Measurements from ENCODE around the gene RAF1. TPM values are rescaled to one million over a fixed set of nuclear protein-coding genes. Genes with fewer than 3 reads are reported as not detected.
"Not testable (repeated sequence)": the region's sequence is repeated elsewhere in the genome, so short reads cannot be mapped to it uniquely, and the experiment has no call there.

Gene RAF1
- total and polyA plus RNA-seq, 5 donors = 88.0 to 146 (median 138) TPM

GRCh38 chr3:12559520-12559919, 104.4 kb downstream of the RAF1 start:
- H3K4me3 ChIP-seq (ENCODE audit: low read length) = no peak overlapping the region
- H3K9me3 ChIP-seq (ENCODE audit: control insufficient read depth, low read length) = no peaks in the 10 kb centered on the region
- intact Hi-C loops (cut with DNase I) = no loop called here
- ATAC-seq (no peak), DNase-seq (no peak)
- H3K4me1 ChIP-seq (ENCODE audit: control insufficient read depth, insufficient read depth, low read length) = peaks cover 8% of the 10 kb centered on the region
- WGBS = 70% methylated on average over 3 of the region's 3 CpGs
- H3K27ac ChIP-seq (ENCODE audit: low read length) = no peak overlapping the region
- H3K27me3 ChIP-seq (ENCODE audit: control insufficient read depth, insufficient read depth) = no peaks in the 10 kb centered on the region

DNA sequence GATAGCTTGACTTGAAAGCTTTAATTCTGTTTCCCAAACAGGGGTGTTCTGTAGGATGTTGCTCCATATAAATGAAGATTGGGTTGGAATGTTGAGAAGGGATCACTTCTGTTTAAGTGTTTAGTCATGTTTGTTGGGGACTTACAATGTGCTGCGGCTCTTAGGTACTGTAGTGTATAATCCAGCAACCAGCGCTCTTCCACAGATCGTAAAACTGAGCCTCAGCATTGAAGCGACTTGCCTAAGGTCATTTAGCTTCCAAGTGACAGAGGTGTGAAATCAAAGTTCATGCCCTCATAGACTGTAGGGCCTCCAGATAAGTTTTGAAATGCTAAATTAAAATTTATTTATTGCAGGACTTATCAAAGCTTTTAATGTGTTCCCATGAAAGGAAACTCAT, 105.2 kb downstream of the RAF1 start:
- Histone ChIP-seq H3K9me3 (ENCODE audit: control insufficient read depth, low read length) (no peaks in the 10 kb centered on the region), H3K4me1 (ENCODE audit: control insufficient read depth, insufficient read depth, low read length) (peaks cover 8% of the 10 kb centered on the region), H3K27me3 (ENCODE audit: control insufficient read depth, insufficient read depth) (no peaks in the 10 kb centered on the region), H3K4me3 (ENCODE audit: low read length) (no peak overlapping the region), H3K27ac (ENCODE audit: low read length) (no peak overlapping the region)
- WGBS = 72% methylated on average over 4 of the region's 4 CpGs
- DNase-seq = no peak
- intact Hi-C loops (cut with DNase I) = no loop called here
- no peak for ATAC-seq

DNA sequence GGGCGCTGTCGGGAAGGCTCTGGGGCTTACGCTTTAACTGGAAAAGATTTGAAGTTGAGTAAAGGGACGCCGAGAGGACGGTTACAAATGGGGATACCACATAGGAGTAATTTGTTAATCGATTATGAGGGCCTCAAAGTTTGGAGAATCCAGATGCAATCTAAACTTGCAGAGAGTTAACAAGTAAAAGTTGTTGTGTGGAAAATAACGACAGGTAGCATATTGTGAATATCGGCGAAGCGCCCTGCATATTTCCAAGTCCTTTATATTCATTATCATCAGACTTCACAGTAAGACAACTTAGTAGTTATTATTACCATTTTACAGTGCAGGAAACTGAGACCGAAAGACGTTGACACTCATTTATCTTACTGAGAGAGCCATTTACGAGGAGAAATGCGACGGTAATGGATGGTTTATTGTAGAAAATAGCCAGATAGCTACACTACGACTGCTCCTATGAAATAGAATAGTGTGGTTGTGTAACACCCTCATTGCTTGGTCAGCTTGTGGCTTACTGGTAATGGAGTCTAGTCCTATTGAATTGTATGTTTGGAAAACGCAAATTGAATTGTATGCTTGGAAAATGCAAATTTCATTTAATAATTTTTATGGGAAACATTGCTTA, 106.3 kb downstream of the RAF1 start:
- DNase-seq (no peak), ATAC-seq (no peak)
- Histone ChIP-seq H3K9me3 (ENCODE audit: control insufficient read depth, low read length) (no peaks in the 10 kb centered on the region), H3K4me1 (ENCODE audit: control insufficient read depth, insufficient read depth, low read length) (peaks cover 8% of the 10 kb centered on the region), H3K27ac (ENCODE audit: low read length) (peak overlapping the region; percentile 84), H3K27me3 (ENCODE audit: control insufficient read depth, insufficient read depth) (no peaks in the 10 kb centered on the region), H3K4me3 (ENCODE audit: low read length) (peak overlapping the region; percentile 68)
- WGBS = 1% methylated on average over 18 of the region's 18 CpGs
- intact Hi-C loops (cut with DNase I) = no loop called here

GRCh38 chr3:12556690-12557472, 107.0 kb downstream of the RAF1 start, which contains the start of gene MKRN2:
Gene MKRN2 (plus strand): TSS chr3:12557087. CDS start chr3:12557151, 64 bp downstream.
- Histone ChIP-seq H3K9me3 (ENCODE audit: control insufficient read depth, low read length) (no peaks in the 10 kb centered on the region), H3K27ac (ENCODE audit: low read length) (peak within 1 kb of the TSS; percentile 84), H3K4me3 (ENCODE audit: low read length) (peak within 1 kb of the TSS; percentile 68), H3K4me1 (ENCODE audit: control insufficient read depth, insufficient read depth, low read length) (peaks cover 7% of the 10 kb centered on the region), H3K27me3 (ENCODE audit: control insufficient read depth, insufficient read depth) (no peaks in the 10 kb centered on the region)
- DNase-seq = peak; percentile 86 to 95 (median 94)
- under 1% methylated on average over 77 of the region's 77 CpGs for WGBS
- peak; percentile 97 to 98 for ATAC-seq
- intact Hi-C loops (cut with DNase I) = no loop called here

DNA sequence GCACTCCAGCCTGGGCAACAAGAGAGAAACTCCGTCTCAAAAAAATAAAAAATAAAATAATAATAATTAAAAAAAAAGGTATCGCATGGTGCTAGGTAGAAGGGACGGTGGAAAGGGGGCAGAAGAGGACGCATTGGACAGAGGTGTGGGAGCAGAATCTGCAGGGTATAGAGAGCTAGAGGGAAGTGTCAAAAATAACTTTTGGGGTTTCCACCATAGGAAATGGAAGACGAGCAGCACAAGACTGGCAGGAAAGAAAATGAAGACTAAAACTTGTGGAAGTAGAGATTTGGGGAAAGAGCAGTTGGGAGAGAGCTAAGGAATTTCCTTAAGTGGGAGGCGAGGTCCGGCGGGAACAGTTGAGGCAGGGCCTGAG, 107.6 kb downstream of the RAF1 start:
- DNase-seq = no peak
- 2% methylated on average over 8 of the region's 8 CpGs for WGBS
- H3K4me3 ChIP-seq (ENCODE audit: low read length) = peak overlapping the region; percentile 68
- intact Hi-C loops (cut with DNase I) = no loop called here
- H3K9me3 ChIP-seq (ENCODE audit: control insufficient read depth, low read length) = no peaks in the 10 kb centered on the region
- peak overlapping the region; percentile 67 for H3K27ac ChIP-seq (ENCODE audit: low read length)
- ATAC-seq = peak; percentile 17 to 20
- H3K4me1 ChIP-seq (ENCODE audit: control insufficient read depth, insufficient read depth, low read length) = peaks cover 5% of the 10 kb centered on the region
- no peaks in the 10 kb centered on the region for H3K27me3 ChIP-seq (ENCODE audit: control insufficient read depth, insufficient read depth)

- no peaks in the 10 kb centered on the region for H3K4me1 ChIP-seq (ENCODE audit: control insufficient read depth, insufficient read depth, low read length)
- WGBS = 5% methylated on average over 26 of the region's 26 CpGs
- DNase-seq (peak; percentile 35 to 66 (median 64)), ATAC-seq (no peak)
- intact Hi-C loops (cut with DNase I) = no loop called here
- H3K4me3 ChIP-seq (ENCODE audit: low read length) = peak overlapping the region; percentile 45
- no peak overlapping the region for H3K27ac ChIP-seq (ENCODE audit: low read length)
- no peaks in the 10 kb centered on the region for H3K27me3 ChIP-seq (ENCODE audit: control insufficient read depth, insufficient read depth)
- no peaks in the 10 kb centered on the region for H3K9me3 ChIP-seq (ENCODE audit: control insufficient read depth, low read length)
These were observed 110.0 kb downstream of the RAF1 start for GRCh38 chr3:12553921-12554391.

DNA sequence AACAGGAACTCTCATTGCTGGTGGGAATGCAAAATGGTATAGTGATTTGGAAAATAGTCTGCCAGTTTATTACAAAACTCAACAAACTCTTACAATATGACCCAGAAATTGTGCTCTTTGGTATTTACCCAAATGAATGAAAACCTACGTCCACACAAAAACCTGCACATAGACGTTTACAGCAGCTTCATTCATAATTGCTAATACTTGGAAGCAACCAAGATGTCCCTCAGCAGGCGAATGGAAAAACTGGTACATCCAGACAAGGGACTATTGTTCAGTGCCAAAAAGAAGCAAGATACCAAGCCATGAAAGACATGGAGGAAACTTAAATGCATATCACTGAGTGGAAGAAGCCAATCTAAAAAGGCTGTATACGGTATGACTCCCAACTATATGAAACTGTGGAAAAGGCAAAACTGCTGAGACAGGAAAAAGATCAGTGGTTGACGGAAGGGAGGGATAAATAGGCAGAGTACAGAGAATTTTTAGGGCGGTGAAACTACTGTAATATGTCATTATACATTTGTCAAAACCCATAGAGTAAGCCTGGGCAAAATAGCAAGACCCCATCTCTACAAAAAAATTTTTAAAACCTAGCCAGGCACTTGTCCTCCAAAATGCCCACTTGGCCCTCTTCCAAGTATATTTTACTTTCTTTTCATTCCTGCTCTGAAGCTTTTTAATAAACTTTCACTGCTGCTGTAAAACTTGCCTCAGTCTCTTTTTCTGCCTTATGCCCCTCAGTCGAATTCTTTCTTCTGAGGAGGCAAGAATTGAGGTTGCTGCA, 113.8 kb downstream of the RAF1 start:
- WGBS = 63% methylated on average over 7 of the region's 7 CpGs
- ATAC-seq = no peak
- DNase-seq = no peak
- no peaks in the 10 kb centered on the region for H3K4me1 ChIP-seq (ENCODE audit: control insufficient read depth, insufficient read depth, low read length)
- H3K27ac ChIP-seq (ENCODE audit: low read length) = no peak overlapping the region
- H3K4me3 ChIP-seq (ENCODE audit: low read length) = no peak overlapping the region
- no peaks in the 10 kb centered on the region for H3K27me3 ChIP-seq (ENCODE audit: control insufficient read depth, insufficient read depth)
- intact Hi-C loops (cut with DNase I) = no loop called here
- no peaks in the 10 kb centered on the region for H3K9me3 ChIP-seq (ENCODE audit: control insufficient read depth, low read length)

- ATAC-seq (peak in 1 of 2 donors; percentile 40), DNase-seq (no peak)
- Histone ChIP-seq H3K4me1 (ENCODE audit: control insufficient read depth, insufficient read depth, low read length) (no peaks in the 10 kb centered on the region), H3K4me3 (ENCODE audit: low read length) (no peak within 1 kb of the TSS), H3K27ac (ENCODE audit: low read length) (no peak within 1 kb of the TSS), H3K27me3 (ENCODE audit: control insufficient read depth, insufficient read depth) (no peaks in the 10 kb centered on the region), H3K9me3 (ENCODE audit: control insufficient read depth, low read length) (no peaks in the 10 kb centered on the region)
- 55% methylated on average over 4 of the region's 4 CpGs for WGBS
- intact Hi-C loops (cut with DNase I) = no loop called here
These were observed 118.5 kb downstream of the RAF1 start, which contains the start of gene MKRN2OS for GRCh38 chr3:12545473-12545791. Gene MKRN2OS (minus strand): TSS chr3:12545499. CDS start chr3:12545464, 35 bp downstream.

DNA sequence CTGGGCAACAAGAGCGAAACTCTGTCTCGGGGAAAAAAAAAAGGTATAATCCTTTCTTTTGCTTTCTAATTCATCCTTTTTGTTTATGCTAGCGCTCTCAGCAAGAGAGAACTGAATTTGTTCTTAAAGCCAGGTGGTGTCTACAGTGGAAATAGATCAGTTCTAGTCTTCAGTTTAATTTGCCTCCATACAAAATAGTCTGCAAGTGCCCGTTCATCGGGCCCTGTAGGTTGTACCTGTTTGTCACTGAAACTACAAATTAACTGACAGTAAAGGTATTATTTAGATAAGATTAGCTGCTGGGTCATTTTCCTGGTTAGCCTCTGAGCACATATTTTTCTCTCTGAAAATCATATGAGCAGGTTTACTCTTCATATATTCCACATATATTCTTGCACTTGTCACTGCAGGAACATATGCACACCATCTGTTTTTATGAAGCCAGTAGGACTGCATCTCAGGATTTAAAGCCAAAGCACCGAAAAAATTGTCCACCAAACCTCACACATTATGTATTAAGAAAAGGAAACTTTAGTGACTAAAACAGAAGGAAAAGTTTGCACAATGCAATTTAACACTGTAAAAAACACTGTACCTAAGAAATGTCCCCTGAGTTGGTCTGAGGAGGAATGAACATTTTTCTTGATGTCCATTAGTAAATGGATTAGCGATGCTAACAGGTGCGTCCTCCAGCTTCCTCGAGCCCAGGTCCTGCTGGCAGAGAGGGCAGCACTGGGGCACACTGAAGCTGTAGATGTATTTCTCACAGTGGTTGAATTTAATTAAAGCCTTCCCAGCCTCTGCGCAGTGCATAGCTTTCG, 119.1 kb downstream of the RAF1 start:
- no peak for ATAC-seq
- no peaks in the 10 kb centered on the region for H3K9me3 ChIP-seq (ENCODE audit: control insufficient read depth, low read length)
- no peaks in the 10 kb centered on the region for H3K27me3 ChIP-seq (ENCODE audit: control insufficient read depth, insufficient read depth)
- no peak overlapping the region for H3K4me3 ChIP-seq (ENCODE audit: low read length)
- no peak for DNase-seq
- WGBS = 73% methylated on average over 11 of the region's 11 CpGs
- H3K27ac ChIP-seq (ENCODE audit: low read length) = no peak overlapping the region
- intact Hi-C loops (cut with DNase I) = no loop called here
- H3K4me1 ChIP-seq (ENCODE audit: control insufficient read depth, insufficient read depth, low read length) = no peaks in the 10 kb centered on the region

- H3K4me3 ChIP-seq (ENCODE audit: low read length); DNase-seq; H3K4me1 ChIP-seq (ENCODE audit: control insufficient read depth, insufficient read depth, low read length); H3K9me3 ChIP-seq (ENCODE audit: control insufficient read depth, low read length); intact Hi-C loops (cut with DNase I); ATAC-seq; H3K27ac ChIP-seq (ENCODE audit: low read length); H3K27me3 ChIP-seq (ENCODE audit: control insufficient read depth, insufficient read depth): not testable (repeated sequence)
- WGBS = 85% methylated on average over 12 of the region's 12 CpGs
These were observed 120.4 kb downstream of the RAF1 start for GRCh38 chr3:12543497-12543896.

Data from right cardiac atrium (tissue), 5 donors.